ENCODE results near the gene SSU72.
A peak's percentile ranks its signal among the peaks of the same experiment; 100 is the strongest.
"Not testable (repeated sequence)": the region's sequence is repeated elsewhere in the genome, so short reads cannot be mapped to it uniquely, and the experiment has no call there.

SSU72 gene

GRCh38 chr1:1540818-1541628, 33.6 kb downstream of the SSU72 start:
- no peak for DNase-seq (ENCODE audit: low read depth)

DNA sequence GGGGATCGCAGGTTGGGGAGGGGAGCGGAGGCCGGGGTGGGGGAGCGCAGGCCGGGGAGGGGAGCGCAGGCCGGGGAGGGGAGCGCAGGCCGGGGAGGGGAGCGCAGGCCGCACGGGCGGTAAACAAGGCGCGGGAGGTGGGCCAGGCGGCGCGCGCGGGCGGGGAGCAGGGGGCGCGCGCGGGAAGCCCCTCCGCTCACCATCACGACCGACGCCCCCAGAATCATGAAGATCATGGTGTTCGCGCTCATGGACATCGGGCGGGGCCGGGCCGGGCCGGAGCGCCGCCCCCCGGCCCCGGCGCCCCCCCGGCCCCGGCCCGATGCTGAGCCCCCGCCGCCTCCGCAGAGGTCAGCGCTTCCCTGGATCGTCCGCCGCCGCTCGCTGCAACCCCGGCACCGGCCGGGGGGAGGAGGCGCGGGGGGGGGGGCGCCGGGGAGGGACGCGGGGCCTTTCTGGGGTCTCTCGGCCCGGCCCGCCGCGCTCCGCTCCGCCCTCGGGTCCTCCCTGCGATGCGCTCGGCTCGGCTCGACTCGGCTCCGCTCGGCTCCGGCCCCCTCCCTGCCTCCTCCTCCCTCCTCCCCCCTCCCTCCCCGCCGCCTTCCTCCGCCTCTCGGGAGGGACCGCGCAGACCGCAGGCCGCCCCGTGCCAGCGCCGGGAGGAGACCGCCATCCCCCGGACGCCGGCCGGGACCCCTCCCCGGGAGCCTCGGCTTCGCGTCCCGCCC, 34.4 kb downstream of the SSU72 start, which contains the start of gene TMEM240:
Gene TMEM240, minus strand, starts transcription at position 535 of the 728 bp plus-strand sequence. Its CDS starts 278 bp downstream, at position 257.
- DNase-seq (ENCODE audit: low read depth) = peak; percentile 17

GRCh38 chr1:1539310-1540089, 35.2 kb downstream of the SSU72 start:
- no peak for DNase-seq (ENCODE audit: low read depth)

DNA sequence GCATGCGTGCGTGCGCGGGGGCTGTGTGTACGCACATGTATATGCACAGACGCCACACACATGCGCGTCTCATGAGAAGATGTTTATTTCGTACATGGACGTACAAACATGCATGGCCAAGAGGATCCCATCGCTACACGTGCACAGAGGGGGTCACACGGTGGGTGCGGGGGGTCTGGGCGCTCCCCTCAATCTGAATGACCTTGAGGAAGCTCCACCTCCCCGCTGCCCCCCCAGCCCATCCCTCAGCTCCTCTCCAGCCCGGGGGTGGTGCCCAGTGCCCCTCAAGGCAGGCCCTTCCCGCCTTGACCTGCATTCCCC, 35.7 kb downstream of the SSU72 start:
- DNase-seq (ENCODE audit: low read depth) = no peak

DNA sequence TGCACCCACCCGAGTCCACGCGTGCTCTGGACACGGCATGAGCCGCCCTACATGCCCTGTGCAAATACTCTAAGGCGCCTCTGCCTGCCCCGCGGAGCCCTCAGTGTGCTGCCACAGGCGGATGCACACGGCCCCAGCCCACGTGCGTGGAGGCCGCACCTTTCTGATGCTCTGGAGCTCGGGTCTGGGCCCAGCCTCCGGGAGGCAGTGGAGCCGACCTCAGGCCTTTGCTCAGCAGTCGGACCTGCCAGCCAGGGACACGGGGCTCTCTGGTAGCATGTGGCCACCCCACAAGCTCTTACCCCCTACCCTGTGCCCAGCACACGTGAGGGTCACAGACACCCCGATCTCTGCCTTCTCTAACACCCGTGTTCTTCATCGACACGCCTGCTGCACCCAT, 36.3 kb downstream of the SSU72 start:
- DNase-seq (ENCODE audit: low read depth) = no peak

DNA sequence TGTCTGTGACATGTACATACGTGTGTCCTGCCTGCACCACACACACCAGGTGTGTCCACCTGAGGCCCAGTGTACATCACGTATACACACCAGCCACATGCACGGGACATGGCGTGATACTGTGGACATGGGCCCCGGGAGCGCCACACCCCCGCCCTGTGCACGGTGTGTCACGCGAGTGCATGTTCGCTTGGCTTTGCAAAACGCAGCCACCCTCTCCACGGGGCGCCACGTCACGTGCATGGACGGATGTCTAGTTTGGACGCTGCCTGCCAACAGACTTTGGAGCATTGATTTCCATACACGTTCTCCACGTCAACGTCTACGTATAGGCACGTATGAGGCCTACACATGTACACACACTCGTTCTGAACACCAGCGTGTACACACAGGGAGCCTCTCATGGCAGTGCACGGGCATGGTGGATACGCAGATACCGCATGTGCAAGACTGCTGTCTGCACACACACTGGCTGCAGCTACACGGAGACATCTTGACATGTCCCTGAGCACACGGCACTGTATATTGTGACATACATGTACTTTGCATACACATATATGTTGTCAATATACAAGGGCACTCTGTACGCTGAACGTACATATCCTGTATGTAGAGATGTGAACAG, 36.9 kb downstream of the SSU72 start:
- DNase-seq (ENCODE audit: low read depth) = no peak

GRCh38 chr1:1536938-1537546, 37.6 kb downstream of the SSU72 start:
- no peak for DNase-seq (ENCODE audit: low read depth)

GRCh38 chr1:1536019-1536937, 38.4 kb downstream of the SSU72 start:
- no peak for DNase-seq (ENCODE audit: low read depth)

- DNase-seq (ENCODE audit: low read depth) = no peak
Measured at GRCh38 chr1:1535201-1536018, 39.3 kb downstream of the SSU72 start.

DNA sequence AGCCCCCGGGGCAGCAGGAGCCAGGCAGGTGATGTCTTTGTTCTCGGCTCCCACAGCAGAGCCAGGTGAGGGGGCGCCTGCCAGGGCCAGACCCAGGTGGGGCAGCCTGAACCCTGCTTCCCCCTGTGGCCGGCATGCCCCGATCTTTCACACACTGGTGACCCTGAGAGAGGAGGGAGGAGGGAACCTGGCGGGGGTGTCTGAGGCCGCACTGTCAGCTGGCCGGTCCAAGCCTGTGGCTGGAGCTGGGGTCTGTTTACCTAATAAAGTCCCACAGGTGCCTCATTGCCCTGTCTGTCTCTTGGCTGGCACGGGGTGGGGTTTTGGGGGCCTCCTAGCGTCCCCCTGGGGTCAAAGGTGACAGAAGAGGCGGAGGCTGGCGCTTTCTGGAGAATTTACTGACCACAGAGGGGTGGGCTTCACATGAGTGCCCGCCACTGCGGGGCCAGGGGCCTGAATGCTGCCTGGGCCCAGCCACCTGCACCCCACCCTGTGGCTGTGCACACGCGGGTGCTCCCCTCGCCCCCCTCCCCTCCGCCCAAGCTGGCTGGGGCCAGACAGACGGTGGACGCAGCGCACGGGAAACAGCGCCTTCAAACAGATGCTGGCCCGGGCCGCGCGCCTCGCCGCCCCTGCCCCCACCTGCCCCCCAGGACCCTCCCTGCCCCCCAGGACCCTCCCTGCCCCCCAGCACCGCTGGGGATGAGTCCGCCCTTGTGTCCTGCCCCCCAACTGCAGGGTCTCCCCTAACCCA, 40.1 kb downstream of the SSU72 start:
- no peak for DNase-seq (ENCODE audit: low read depth)

DNA sequence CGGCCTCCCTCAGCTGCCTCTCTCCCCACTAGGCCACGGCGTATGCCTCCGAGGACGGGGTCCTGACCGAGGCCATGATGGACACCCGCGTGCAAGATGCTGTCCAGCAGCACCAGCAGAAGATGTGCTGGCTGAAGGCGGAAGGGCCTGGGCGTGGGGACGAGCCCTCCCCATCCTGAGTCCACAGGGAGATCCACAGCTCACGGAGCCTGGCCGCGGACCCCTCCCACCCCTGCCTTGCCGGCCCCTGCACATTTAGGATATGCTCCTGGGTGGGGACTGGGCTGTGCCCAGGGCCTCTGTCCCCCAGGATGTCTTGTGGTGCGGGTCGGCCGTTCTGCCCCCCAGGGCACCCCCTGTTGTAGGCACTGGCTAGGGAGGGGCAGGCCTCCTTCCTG, 40.8 kb downstream of the SSU72 start:
- DNase-seq (ENCODE audit: low read depth) = not testable (repeated sequence)

DNA sequence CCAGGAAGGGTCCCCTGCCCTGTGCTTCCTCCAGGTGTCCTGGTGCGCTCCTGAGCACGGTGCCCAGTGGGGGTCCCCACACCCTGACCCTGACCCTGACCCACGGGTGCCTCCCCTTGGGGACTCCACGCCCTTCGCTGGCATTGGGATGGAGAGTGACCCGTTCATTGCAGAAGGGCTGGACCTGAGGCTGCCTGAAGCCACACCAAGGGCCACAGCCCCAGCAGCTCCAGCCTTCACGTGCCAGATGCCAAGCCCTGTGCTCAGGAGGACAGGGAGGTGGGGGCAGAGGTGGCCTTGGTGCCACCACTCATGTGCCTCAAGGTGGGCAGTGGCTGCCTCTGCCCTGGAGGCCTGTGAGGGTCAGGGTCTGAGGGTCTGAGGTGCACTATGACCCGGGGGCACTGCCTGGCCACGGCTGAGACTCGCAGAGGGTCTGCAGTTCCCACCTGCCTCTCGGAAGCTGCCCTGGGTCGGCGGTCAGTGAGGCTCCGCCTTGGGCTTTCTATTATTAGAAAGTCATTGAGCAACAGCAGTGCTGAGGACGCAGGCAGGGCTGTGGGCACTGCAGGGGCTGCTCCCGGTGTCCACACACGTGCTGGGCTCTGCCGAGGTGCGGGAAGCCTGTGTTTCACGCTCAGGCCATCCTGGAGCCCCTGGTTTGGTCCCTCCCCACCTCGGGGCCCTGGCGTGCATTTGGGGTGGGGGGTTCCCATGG, 41.3 kb downstream of the SSU72 start:
- not testable (repeated sequence) for DNase-seq (ENCODE audit: low read depth)

- no peak for DNase-seq (ENCODE audit: low read depth)
Measured at GRCh38 chr1:1531947-1532346, 42.7 kb downstream of the SSU72 start.

DNA sequence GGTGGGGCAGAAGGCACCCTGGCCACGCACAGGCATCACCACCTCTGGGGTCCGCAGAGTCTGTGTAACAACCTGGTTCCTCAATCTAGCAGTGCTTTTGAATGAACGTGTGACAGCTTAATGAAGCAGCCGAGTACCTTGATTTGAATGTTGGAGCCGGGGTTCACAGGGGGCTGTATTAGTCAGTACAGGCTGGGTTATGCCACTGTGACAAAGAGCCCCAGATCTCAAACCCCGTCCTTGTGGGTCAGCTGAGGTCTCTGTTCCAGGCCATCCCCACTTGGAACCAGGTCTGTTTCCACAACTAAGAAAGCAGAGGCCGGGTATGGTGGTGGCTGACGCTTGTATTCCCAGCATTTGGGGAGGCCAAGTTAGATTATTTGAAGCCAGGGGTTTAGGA, 44.7 kb downstream of the SSU72 start:
- DNase-seq (ENCODE audit: low read depth) = no peak

- no peak for DNase-seq (ENCODE audit: low read depth)
Measured at GRCh38 chr1:1529321-1529720, 45.3 kb downstream of the SSU72 start.

- DNase-seq (ENCODE audit: low read depth) = no peak
Measured at GRCh38 chr1:1528301-1529267, 46.1 kb downstream of the SSU72 start.

Data from stimulated activated CD8-positive, alpha-beta memory T cell treated with anti-CD3 and anti-CD28 coated beads, Interleukin-15, amount 100 ng/mL, for 1 hour (primary cell).